ENCODE results near the gene SOX14.

Gene SOX14

DNA sequence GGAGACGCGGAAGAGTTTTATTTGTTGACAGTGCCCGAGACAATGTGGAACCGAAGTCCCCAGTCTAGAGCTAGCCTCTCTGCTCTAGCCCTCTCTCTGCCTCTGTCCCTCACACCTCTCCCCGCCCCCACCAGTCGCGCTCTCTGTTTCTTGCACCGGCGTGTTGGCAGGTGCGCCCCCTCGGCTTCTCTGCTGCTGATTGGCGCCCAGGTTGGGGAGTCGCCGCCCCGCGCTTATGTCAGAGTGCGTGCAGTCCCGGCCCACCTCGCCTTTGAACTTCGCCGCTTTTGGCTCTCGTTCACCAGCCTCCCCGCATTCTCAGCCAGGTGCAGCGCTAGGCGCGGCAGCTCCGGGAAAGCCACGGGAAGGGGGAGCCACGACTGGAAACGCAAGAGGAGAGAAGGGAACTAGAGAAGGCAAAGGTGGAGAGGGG, at the start of gene SOX14:
Gene SOX14 (plus strand): TSS at position 315 of the 433 bp plus-strand sequence. CDS start 470 bp downstream, outside the sequence.
- no peak for DNase-seq (ENCODE audit: low read depth, low spot score)

- no peak for DNase-seq (ENCODE audit: low read depth, low spot score)
These were observed 49.6 kb upstream of the SOX14 start for GRCh38 chr3:137714551-137714950.

DNA sequence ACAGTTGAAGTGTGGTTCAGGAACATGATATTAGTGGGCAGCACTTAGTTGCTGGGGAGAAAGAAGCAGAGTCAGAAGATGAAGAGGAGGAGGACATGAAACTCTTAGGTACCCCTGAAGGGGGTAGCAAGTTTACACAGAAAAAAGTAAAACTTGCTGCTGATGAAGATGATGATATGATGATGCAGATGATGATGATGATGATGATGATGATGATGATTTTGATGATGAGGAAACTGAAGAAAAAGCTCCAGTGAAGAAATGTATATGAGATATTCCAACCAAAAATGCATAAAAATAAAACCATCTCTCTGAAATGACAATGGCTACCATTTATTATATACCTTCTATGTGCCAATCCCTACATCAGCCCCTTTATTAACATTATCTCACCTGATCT, 39.9 kb upstream of the SOX14 start:
- DNase-seq (ENCODE audit: low read depth, low spot score), result no peak

DNA sequence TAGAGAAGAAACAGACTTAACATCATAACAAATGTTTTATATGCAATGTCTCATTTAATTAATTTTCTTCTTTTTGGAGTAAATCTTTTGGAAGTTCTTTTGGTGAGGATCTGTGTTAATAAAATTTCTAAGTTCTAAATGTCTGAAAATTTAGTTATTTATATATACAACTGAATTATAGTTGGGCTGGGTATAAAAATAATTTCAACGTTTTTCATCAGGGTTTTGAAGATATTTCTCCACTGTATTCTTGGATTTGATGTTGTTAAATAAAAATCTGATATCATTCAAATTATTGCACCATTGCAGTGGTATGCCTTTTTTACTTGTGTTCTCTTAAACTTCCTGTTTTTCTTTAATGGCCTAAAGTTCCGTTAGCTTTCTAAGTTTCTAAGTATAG, 26.9 kb upstream of the SOX14 start:
- DNase-seq (ENCODE audit: low read depth, low spot score), result no peak

DNA sequence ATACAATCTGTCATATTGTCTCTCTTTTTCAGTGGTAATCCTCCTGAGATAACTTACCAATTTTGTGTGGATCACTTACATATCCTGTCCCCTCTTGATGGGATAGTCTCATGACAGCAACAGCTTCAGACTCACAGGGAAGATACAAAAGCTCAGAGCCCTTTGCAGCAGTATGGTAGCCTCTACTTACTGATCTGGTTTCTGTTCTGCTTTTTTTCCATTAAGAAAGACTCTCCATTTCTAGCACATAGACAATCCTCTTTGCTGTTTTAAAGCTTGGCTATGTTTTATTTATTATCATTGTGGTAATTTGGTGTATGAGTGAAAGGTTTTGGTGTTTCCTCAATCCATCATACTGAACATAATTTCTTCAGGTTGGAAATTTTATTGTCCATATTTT, 25.4 kb upstream of the SOX14 start:
- no peak for DNase-seq (ENCODE audit: low read depth, low spot score)

GRCh38 chr3:137743608-137744007, 20.5 kb upstream of the SOX14 start:
- DNase-seq (ENCODE audit: low read depth, low spot score), result no peak

DNA sequence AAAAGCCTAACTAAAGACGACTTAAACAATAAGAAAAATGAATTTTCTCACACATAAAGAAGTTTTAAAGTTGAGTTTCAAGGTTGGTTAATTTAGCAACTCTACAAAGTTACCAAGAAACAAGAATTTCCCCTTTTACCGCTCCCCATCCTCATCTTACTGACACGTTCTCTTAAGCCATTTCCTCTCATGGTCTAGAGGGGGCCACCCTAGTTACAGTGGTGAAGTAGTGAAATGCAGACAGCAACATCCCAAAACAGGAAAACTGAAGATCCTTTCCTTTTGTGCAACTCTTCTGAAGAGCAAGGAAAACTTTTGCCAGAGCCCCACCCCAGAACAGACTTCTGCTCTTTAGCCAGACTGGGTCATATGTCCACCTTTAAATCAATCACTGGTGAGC, 17.3 kb upstream of the SOX14 start:
- DNase-seq (ENCODE audit: low read depth, low spot score), result no peak

GRCh38 chr3:137759505-137759904, 4.6 kb upstream of the SOX14 start:
- no peak for DNase-seq (ENCODE audit: low read depth, low spot score)

GRCh38 chr3:137760341-137761098, 3.6 kb upstream of the SOX14 start:
- no peak for DNase-seq (ENCODE audit: low read depth, low spot score)

DNA sequence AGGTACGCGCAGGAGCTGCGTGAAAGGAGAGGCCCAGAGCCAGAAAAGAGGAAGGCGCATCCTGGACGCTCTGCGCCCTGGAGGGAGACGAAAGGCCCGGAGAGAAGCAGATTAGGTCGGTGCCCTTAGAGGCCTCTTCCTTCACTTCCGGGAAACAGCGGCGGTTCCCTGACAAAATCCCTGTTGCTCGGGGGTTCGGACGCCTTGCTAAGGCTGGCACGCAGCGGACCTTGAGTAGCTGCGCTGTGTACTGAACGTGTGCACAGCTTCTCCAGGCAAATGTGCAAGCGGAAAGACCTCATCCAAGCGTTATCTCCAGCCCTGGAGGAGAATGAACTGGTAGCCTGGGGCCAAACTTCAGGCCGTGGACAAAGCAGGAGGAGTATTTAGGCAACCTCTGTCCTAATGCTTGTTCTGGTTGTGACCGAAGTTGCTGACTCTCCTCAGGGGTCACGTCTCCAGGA, 3.0 kb upstream of the SOX14 start:
- DNase-seq (ENCODE audit: low read depth, low spot score), result no peak

DNA sequence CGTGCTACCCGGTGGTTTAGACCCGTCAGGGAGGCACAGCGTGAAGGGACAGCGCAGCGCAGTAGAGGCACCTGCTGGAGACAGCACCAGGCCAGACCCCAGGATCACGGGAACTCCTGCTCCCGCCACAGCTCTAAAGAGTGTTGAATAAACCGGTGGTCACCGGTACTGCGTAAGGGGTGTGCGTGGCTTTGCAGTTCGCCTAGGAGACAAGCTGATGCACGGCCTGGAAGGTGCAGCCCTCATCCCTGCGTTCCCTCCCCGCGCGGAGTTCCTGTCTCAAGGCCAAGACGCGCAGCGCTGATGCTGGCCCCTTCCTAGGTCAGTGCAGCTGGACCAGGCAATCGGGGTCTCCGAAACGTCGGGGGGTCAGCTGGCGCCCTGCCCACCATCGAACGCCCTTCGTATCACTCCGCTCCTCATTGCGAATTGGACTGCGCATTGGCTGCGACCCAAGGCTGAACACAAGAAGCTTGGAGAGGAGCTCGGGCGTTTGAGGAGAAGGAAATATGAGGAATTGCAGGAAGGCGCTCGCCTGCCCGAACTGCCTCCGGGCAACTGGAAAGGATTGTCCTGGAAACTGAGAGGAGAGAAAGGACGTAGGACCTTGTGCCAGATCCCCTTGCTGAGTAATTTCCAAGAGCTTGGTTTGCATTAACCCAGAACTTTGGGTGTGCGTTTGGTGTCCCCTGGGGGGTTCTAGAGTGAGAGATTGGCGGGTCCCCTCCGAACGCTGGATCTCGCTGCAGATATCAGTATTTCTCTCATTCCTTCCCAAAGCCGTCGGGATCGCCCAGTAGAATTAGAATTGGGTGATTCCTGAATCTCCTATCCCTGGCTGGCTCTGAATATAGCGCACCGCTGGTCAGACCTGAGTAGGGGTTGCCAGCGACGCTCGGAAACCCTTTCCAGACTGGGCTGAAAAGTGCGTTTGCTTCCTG, 2.3 kb upstream of the SOX14 start:
- DNase-seq (ENCODE audit: low read depth, low spot score), result no peak

DNA sequence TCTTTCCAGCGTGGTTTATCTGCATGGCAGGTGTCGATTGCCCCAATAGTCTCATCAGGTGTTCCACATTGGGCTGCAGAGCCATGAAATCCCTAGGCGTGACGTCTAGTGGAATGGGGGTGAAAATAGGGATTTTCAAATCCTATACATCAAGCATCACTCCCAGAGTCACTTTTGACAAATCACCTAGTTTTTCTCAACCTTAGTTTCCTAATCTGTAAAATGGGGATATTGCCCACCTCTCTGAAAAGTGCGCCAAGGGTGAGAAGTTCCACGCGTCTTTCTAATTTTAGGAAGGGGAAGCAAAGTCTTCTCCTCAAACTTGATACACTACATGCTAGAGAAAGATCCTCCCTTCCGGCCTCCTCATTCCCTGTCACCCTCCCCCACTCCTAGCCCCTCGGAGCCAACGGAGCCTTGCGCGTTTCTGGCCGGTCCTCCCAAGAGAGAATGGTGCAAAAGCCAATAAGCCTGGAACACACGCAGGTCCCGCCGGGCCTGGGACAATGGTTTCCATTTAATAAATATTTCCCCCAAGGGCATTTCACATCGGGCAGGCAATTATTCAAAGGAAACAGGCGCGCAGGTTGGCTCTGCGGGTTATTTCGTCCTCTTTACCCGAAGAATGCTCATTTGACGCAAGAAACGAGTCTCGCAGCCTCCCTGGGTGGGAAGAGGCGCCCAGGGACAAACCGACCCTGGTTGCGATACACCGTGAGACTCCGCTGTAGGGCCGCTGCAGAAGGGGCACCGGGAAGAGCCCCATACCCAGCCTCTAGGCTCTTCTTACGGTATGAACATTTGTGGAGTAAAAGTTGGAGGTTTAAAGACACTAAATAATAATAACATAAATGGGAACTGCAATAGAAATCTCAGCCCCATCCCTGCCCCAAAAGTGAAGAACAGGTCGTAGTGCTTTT, 1.2 kb upstream of the SOX14 start:
- no peak for DNase-seq (ENCODE audit: low read depth, low spot score)

GRCh38 chr3:137763594-137763938, 549 bp upstream of the SOX14 start:
- DNase-seq (ENCODE audit: low read depth, low spot score), result no peak

GRCh38 chr3:137764563-137765309, 621 bp downstream of the SOX14 start:
- DNase-seq (ENCODE audit: low read depth, low spot score), result no peak

- DNase-seq (ENCODE audit: low read depth, low spot score), result no peak
These were observed 1.4 kb downstream of the SOX14 start for GRCh38 chr3:137765310-137766033.

- DNase-seq (ENCODE audit: low read depth, low spot score), result no peak
These were observed 2.1 kb downstream of the SOX14 start for GRCh38 chr3:137766041-137766875.

DNA sequence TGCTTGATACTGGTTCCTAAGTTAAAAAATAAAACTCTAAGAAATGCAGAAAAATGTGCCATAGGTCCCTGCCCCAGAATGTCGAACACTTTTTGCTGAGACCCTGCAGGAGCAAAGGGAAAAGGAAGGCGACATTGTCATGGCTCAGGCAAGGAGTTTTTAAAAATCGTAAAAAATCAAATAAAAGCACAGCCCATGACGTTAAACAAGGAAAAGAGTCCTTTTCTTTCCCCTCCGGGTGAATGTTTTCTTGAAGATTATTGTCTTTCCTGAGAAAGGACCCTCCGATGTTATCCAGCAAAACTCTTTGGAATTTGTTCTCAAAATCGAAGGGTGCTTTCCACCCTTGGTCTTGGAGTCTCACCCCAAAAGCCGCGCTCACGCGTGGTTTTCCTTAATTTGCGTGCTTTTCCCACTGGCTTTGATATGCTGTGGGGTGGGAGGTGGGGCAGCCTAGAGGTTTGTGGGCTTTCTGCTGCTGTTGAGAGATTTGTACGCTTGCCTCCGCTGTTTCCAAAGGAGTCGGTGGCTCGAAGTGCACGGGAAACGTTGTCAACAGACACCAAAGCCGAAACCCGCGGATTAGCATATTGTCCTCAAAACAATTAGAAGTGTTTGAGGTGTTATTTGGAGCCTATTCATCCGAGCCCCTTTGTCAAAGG, 2.9 kb downstream of the SOX14 start:
- DNase-seq (ENCODE audit: low read depth, low spot score), result no peak

DNA sequence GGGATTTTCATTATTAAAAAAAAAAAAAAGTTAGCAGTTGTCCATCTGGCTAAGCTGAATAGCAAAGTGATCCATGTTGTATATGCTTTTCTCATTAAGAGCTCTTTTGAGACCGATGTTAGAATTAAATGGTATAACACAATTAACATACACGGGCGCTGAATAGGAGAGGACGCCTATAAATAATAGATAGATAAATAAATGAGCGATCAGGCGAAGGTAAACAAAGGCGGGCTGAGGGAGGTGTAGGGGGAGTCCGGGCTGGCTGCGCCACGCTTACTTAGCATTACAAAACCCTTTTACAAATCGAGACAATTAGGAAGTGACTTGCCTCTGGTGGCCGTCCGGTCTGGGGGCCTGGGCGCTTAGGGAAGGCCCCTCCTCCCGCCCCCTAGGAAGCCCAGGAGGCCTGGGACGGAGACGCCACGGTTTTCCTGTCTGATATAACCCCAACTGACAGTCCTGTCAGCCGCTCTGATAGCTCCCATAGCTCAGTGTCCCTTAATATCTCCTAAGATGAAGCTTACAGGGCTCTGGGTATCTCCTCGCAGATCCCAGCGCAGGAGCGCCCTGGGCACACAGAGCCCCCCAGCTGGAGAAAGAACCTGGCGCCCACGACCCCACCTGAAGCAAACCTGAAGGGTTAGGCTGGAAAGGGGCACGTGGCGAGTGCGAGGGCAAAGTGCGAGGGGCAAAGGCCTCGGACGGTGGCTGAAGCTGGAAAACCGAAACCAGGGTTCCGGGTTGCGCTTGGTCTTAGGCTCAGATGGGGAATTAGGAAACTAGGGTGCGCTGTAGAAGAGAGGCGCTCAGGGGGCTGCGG, 3.6 kb downstream of the SOX14 start:
- no peak for DNase-seq (ENCODE audit: low read depth, low spot score)
